Measurements from ENCODE around the gene FNDC5.
"Not testable (repeated sequence)": the region's sequence is repeated elsewhere in the genome, so short reads cannot be mapped to it uniquely, and the experiment has no call there.

FNDC5 gene

GRCh38 chr1:32870615-32871363, at the start of gene FNDC5:
TSS of gene FNDC5 (minus strand) at chr1:32870912.
- no peak for DNase-seq

- DNase-seq = no peak
These were observed 49.4 kb upstream of the FNDC5 start for GRCh38 chr1:32919811-32920733.

- no peak for DNase-seq
These were observed 47.5 kb upstream of the FNDC5 start for GRCh38 chr1:32918179-32918578.

GRCh38 chr1:32917521-32917920, 46.8 kb upstream of the FNDC5 start:
- no peak for DNase-seq

DNA sequence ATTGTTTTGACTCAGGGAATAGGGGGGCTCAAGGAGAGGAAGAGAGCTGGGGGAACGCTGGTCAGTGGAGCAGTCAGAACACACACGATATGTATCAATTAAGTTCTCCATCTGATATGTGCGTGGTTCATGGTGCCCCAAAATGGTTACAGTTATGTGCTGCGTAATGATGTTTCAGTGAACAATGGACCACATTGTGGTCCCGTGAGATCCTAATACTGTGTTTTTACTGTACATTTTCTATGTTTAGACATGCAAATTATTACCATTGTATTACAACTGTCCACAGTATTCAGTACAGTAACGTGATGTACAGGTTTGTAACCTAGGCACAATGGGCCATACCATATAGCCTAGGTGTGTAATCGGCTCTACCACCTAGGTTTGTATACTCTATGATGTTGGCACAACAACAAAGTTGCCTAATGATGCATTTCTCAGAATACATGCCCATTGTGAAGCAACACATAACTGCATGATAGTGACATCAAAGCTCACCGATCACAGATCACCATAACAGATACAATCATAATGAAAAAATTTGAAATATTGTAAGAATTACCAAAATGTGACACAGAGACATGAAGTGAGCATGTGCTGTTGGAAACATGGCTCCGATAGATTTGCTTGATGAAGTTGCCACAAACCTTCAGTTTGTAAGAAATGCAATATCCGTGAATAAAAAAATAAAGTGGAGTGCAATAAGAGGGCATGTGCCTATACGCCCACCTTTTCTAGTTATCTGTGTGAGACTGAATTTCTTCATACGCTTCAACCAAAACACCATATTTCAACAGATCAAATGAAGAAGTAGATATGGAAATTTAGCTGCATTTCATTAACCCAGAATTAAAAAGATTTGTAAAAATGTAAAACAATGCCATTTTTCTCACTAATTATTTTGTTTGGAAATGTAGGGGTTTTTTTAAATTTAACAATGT, 45.3 kb upstream of the FNDC5 start:
- DNase-seq = no peak

DNA sequence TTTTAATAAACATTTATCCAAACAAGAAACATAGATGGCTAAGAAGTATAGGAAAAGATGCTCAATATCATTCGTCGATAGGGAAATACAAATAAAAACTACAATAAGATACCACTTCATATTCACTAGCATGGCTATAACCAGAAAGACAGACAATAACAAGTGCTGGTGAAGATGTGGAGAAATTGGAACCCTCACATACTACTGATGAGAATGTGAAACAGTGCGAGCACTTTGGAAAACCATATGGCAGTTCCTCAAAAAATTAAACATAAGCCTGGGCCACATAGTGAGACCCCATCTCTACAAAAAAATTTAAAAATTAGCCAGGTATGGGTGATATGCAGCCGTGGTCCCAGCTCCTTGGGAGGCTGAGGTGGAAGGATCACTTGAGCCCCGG, 39.6 kb upstream of the FNDC5 start:
- no peak for DNase-seq

- DNase-seq = no peak
These were observed 36.7 kb upstream of the FNDC5 start for GRCh38 chr1:32907435-32907834.

DNA sequence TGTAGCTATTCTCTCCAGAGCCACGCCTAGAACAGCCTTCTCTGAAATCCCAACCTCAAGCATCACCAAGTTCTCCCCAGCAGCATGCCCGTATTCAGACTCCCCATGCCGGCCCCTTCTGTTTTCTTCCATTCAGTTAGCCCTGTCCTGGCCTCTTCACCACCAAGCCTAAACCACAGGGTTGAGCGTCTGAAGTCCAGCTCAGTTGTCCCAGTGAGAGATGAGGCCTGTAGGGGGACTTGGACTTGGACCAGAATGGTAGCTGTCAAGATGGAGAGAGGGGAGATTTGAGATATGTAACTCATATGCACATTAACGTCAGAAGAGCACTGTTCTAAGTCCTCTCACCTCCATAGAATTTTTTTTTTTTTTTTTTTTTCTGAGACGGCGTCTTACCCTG, 35.9 kb upstream of the FNDC5 start:
- no peak for DNase-seq

- DNase-seq = not testable (repeated sequence)
These were observed 34.9 kb upstream of the FNDC5 start for GRCh38 chr1:32905588-32905987.

GRCh38 chr1:32904797-32905196, 34.1 kb upstream of the FNDC5 start:
- no peak for DNase-seq

GRCh38 chr1:32903991-32904785, 33.5 kb upstream of the FNDC5 start:
- DNase-seq = no peak

GRCh38 chr1:32902535-32902920, 31.8 kb upstream of the FNDC5 start:
- DNase-seq = no peak

- no peak for DNase-seq
These were observed 31.3 kb upstream of the FNDC5 start for GRCh38 chr1:32901823-32902534.

DNA sequence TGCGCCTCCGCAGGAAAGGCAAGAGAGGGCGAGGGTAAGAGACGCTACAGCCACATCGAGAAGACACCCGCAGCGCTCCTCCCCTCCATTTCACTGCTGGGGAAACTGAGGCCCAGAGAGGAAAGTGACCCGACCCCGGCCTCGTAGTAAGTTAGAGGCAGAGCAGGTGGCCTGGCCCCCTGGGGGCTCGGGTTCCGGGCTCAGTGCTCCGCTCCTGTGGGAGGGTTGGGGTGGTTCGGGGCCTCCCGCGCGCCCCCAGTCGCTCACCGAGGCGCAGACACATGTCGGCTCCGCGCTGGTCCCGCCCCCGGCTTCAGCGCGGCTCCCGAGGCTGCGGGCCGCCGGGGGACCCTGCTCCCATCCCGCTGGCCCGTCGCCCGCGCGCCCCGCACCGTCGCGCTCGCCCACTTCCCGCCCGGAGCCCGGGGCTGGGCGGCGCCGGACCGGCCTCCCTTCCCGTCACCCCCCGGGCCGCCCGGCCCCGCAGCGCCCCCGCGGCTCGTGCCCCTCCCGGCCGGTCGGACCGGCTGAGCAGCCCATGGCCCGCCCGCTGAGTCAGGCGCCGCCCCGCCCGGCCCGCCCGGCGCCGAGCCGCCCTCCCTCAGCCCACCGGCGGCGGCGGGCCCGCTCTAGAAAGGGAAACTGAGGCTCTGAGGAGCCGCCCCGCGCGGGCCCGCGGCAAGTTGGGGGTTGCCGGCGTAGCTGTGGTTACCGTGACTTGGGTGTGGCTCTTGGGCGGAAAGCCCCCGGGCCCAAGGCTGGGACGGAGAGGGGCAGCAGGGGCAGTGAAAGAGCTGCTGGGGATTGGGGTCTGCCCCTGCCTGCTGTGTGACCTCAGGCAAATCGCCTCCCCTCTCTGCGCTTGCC, 30.5 kb upstream of the FNDC5 start, which contains the start of gene TMEM54:
Gene TMEM54, minus strand, starts transcription at position 434 of the 867 bp plus-strand sequence. Its CDS starts 151 bp downstream, at position 283.
- DNase-seq = no peak

DNA sequence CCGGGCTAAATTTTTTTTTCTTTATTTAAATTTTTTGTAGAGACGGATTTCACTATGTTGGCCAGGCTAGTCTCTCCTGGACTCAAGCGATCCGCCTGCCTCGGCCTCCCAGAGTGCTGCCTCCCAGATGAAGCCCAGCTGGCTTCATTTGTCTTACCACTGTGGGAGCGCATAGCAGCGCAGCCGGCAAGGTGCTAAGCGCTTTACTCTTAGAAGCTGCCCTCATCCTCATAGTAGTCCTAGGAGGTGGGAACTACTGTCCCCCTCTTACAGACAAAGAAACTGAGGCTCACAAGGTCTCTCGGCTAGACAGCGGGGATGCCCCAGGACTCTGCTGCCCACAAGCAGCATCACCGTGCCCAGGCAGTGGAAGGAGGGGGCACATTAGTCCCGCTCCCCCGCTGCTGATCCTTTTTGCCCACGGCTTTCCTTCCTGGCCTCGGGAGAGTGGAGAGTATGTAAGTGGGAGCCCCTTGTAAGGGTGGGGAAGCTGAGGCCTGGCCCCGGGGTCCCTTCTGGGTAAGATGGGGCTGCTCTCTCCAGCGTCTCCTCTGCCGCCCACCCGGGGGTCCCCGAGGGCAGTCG, 29.8 kb upstream of the FNDC5 start:
- no peak for DNase-seq

- no peak for DNase-seq
These were observed 29.0 kb upstream of the FNDC5 start for GRCh38 chr1:32899586-32900296.

DNA sequence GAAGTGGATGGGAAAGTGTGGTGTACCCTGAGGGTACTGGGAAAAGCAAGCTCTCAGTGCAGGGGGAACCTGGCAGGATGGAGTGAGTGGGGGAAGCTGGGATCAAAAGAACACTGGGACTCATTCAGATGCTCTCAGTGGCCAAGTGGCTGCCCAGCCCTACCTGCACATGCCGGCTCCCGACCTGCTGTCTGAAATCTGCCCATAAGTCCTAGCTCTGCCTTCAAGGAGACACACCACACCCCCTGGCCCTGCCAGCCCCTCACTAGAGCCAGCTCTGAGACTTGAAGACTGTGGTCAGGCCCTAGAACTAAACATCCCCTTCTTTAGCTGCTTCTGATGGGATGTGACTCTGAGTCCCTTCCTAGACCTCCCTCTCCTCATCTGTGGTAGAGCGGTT, 28.2 kb upstream of the FNDC5 start:
- no peak for DNase-seq

DNA sequence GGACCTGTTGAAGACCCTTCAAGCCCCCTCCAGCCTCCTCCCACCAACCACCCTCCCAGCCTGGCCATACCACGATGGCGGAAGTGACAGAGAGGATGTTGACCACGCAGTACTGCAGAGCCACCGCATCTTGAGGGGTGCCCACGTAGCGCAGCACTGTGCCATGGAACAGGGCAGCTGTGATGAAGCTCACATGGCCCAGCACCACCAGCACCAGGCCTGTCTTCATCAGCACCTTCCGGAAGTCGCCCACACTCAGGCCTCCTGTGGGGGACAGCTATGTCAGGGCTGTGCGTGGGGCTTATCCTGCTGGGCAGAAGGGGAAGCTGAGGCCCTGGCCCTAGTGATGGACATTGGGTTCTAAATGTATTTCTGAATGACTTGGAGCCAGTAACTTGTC, 27.3 kb upstream of the FNDC5 start:
- no peak for DNase-seq
